ENCODE data around the gene DUS1L.
A peak's percentile ranks its signal among the peaks of the same experiment; 100 is the strongest.

The DUS1L gene

GRCh38 chr17:82055023-82055964 lies 10.3 kb downstream of the DUS1L start:
- DNase-seq: no peak

DNA sequence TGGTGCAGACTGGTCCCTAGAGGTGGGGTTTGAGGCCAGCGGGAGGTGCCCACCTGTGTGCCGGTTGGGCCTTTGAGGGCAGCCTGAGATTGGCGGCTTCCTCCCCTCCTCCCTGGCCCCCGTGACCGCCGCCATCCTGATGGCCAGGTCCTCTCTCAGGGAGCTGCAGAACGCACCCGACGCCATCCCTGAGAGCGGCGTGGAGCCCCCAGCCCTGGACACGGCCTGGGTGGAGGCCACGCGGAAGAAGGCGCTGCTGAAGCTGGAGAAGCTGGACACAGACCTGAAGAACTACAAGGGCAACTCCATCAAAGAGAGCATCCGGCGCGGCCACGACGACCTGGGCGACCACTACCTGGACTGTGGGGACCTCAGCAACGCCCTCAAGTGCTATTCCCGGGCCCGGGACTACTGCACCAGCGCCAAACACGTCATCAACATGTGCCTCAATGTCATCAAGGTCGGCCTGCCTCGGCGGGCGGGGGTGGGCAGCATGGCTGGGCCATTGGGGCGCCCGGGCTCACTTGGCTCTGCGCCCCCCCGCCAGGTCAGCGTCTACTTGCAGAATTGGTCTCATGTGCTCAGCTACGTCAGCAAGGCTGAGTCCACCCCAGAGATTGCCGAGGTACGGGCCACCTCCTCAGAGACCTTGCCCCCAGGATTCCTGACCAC lies 11.1 kb downstream of the DUS1L start:
- no peak for DNase-seq

- DNase-seq: no peak
Measured at GRCh38 chr17:82053556-82054263, 11.9 kb downstream of the DUS1L start.

DNA sequence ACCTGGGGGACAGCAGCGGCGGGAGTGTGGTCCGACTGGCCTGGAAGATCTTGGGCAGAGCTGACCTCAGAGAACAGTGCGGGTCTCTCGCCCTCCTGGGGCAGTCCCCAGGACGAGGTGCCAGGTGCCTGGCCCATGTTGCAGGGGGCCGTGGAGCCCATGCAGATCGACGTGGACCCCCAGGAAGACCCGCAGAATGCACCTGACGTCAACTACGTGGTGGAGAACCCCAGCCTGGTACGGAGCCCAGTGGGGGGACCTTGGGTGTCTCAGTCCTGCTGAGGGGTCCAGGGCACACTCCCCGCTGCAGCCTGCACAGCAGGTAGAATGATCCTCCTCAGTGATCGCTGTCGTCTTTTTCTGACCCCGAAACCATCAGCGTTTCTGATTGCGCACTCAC lies 12.5 kb downstream of the DUS1L start:
- no peak for DNase-seq

DNA sequence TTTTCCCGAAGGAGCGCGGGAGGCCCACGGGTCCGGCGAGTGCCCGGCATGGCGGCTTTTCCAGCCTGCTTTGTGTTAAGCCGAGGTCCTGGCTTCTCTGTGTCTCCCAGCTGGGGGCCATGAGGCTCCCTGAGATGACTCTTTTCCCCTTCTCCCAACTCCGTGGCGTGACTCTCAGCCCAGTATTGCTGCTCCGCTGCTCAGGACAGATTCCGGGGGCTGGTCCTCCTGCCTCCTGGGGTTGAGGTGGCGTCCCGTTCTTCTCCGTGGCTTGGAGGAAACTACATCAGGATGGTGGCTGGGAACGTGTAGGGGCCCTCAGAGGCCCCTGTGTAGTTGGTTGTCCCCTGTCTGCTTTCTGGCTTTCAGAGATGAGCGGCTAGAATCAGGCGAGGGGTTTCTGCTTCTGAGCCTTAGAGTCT lies 13.0 kb downstream of the DUS1L start:
- no peak for DNase-seq

DNA sequence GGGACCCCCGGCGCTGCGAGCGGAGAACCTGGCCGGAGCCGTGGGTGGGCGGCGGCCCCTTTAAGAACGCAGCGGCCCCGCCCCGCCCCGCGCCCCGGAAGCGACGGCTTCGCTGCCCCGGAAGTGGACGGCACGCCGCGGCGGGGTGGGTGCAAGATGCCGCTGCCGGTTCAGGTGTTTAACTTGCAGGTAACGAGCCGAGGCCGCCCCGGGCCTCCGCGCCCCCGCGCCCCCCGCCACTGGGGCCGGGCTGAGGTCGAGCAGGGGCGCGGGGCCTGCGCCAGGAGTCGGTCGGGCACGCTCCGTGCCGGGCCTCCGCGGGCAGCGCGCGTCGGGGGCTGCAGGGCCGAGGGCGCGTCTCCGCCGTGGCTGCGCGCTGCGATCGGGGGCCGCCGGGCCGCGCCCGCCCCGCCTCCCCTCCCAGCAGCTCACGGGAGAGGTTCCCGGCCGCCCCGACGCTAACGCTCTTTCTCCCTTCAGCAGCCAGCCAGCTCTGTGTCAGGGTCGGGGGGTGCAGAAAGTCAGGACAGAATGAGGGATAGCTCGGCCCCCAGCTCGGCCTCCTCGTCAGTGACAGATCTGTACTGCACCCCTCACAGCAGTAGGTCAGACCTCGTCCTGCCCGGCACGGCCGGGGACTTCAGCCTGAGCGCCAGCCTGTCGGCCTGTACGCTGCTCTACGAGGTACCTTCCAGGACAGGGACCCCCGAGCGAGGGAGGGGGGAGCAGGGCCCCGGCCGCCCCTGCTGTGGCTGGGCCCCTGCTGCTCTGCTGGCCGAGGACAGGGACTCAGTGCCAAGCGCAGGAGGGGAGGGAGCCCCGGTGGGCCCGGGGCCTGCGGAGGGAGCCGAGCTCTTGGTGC lies 13.6 kb downstream of the DUS1L start, which contains the start of the genes GPS1 and RFNG:
Gene GPS1, plus strand, starts transcription at position 123 of the 862 bp plus-strand sequence. Its CDS starts 34 bp downstream, at position 157.
Gene RFNG, minus strand, starts transcription at position 36 of the 862 bp plus-strand sequence. CDS start 45 bp downstream, outside the sequence.
- peak in 1 of 2 experiments; percentile 68 for DNase-seq

DNA sequence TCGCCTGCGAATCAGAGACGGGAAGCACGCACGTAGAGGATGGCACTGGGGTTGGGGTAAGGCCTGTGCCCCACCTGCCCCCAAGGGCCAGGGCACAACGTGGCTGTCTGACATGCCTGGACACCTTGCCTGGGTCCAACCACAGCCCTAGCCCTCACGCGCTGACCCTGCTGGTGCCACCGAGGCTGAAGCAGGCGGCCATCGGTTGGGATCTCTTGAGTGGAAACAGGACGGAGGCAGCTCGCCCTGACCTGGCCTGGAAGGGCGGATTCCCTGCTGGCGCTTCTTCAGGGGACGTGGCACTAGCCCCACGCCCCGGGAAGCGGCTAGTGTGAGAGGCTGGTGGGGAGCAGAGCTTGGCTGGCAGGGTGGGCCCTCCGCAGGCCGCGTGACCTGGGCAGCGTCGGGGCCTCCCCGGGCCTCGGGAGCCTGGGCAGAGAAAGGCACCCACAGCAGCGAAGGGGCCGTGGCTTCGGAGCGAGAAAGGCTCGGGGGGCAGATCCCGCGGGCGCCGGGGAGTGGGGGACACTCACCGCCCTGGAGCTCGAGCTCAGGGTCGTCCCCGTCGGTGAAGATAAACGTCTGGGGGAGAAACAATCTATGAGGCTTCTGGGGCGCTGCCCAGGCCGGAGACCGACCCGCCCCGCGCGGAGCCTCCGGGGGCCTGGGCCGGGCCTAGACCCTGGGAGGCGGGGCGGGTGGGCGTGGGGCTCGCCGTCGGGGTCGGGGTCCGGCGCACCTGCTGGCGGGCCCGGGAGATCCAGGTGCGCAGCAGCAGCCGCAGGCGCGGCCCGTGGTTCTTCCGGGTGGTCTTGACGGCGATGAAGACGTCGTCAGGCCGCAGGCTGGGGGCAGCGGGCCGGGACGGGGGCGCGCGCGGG lies 14.6 kb downstream of the DUS1L start:
- no peak for DNase-seq

DNA sequence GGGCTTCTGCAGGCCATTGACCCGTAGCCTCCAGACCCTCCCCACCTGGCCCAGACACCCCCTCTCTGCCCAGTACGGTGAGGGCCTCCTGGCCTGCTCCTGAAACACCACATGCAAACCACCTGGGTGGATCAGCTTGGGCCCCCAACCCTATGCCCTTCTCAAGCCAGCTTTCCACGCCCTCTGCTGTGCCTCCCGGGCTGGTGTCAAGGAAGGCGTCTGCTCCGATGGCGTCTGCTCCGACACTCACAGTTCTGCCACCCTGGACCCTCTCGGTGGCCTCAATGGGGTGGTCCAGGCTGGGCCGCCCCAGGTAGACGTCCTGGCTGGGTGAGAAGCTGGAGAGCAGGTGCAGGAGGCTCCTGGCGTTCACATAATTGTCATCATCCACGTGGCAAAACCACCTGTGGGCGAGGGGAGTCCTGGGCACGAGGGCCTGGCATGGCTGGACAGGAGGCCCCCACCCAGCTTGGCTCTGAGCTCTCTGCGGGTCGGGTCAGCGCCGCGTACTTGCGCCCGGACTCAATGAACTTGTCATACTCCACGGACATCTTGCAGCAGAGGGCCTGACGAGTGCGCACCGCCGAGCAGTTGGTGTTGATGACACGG lies 15.3 kb downstream of the DUS1L start:
- no peak for DNase-seq

DNA sequence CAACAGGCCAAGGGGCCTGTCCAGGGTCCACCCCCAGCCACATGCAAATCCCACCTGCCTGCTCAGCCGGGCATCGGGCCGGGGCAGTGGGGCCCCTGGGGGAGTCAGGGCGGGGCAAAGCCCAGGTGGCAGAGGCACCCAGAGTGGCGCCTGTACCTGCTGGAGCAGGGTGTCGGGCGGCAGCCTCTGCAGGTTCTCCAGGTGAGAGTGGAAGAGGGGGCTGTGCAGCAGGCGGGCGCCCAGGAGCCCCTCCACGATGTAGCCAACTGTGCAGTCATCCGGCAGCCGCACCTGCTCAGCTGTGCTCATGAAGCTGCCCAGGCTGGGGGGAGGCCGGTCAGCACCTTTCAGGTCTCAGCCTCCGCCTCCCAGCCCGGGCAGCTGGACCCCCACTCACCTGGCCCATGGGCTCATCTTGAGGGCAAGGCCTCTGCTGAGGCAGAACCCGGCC lies 16.1 kb downstream of the DUS1L start:
- no peak for DNase-seq

DNA sequence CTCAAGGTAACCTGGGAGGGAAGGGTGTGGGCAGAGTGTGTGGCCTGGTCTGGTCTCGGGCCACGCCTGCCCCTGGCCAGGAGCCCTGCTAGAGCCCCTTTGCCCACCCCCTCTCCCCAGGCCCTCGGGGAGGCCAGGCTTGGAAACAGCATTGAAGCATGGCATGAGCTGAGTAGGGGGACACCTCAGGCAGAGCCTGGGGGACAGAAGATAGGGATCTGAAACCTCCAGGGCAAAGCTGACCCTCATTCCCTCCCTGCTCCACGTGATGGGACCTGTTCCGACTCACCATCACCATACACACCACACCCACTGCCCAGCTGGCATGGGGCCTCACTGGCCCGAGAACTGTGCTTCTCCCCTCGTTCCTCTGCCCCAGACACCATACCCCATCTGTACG lies 16.5 kb downstream of the DUS1L start:
- no peak for DNase-seq

GRCh38 chr17:82048571-82048971 lies 17.0 kb downstream of the DUS1L start:
- DNase-seq: no peak

DNA sequence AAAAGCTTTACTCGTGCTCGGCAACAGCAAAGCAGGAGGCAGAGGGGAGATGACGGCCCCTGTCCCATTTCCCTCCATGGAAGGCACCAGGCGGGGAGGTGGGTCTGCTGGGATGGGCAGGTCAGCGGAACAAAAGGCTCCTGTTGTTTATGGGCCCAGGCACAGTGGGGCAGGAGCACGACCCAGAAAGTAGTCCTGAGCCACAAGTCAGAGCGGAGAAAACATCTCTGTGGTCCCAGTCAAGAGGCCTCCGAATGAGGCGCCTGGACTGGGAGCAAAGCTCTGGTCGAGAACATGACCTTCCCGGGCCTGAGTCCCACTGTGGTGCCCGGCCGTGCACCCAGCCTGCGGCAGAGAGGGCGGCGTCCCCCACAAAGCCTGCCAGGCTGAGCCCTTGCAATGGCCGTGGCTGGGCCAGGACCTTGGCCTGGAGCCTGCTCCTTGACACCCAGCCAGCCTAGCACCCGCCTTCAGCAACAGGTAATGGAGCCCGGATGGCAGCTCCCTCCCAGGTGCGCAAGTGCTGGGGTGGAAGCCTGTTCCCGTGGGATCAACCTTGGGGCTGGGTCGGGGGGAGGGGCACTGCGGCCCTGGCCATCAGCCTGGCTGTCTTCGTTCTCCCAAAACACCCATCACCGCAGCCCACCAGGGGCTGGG lies 17.6 kb downstream of the DUS1L start:
- no peak for DNase-seq

GRCh38 chr17:82047379-82047778 lies 18.2 kb downstream of the DUS1L start:
- DNase-seq: no peak

DNA sequence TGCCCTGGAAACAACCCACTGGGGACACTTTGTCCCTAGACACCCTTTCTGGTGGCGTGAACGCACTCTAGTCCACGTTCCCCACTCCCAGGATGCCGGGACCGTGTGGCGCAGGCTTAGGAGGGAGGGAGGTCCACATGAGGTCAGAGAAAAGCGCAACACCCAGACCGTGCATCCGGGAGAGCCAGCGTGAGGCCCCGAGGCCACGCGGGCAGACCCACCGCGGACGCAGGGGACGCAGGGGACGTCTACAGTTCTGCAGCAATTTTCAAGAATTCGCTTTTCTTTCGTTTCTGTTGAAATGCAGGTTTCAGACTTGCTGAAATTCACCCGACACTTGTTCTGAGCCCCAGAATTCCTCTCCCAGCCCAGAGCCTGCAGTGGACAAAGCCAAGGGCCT lies 18.7 kb downstream of the DUS1L start:
- no peak for DNase-seq

DNA sequence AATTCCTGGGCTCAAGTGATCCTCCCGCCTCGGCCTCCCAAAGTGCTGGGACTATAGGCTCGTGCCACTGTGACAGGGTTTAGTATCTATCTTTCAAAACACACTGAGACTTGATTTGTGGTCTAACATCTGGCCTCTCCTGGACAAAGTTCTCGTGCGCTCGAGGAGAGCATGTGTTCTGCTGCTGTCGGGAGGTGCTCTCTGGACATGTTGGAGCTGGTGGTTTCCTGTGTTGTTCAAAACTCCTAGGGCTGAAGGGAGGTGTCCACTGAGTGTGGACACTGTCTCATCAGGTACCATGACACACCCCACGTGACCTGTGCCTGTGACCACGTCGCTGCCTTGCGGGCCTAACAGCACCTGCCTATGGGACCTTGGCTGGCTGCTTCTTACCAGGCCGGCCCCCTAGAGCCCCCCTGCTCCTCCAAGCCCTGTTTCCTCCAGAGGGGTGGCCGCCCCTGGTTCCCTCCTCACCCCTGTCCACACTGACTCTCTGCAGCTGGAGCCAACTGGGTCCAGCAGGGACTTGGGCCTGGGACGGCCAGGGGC lies 19.6 kb downstream of the DUS1L start:
- DNase-seq: no peak

- no peak for DNase-seq
Measured at GRCh38 chr17:82043507-82043906, 22.1 kb downstream of the DUS1L start.

GRCh38 chr17:82042649-82043048 lies 23.0 kb downstream of the DUS1L start:
- DNase-seq: no peak

- DNase-seq: no peak
Measured at GRCh38 chr17:82041144-82041814, 24.3 kb downstream of the DUS1L start.

DNA sequence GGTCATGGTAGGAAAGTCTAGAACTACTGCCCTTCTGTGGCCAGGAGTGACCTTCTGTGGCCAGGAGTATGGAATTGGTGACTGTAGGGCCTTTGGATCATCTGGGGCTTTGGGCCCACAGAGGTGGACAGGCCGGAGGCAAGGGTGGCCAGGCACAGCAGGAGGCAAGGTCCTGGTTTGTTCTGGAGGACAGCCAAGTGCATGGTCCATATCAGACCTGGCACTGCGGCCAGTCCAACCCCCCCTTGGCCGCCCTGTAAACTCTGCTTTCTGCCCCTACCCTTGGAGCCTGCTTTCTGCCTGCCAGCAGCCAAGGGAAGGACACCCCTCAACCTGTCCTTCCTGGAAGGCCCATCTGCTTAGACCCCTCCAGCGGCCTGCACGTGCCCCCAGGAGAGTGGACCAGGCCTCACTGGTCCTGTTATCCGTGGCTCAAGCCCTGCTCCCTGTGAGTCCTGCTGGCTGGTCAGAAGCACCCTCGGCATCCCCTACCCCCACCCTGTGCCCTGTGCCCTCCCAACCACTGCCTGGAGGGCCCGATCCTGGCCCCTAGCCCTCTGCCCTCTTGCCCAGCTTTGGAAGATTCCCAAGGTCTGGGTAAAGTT lies 25.8 kb downstream of the DUS1L start:
- no peak for DNase-seq
